Spleen (tissue), 13 donors: ENCODE results near the gene RBFOX1. TPM values are rescaled to one million over a fixed set of nuclear protein-coding genes. Genes with fewer than 3 reads are reported as not detected.

Source experiments
- DNase-seq: peaks from one replicate; pipeline ENCODE4 v3.0.0-alpha.2; 2020
- H3K27ac ChIP-seq, 8 donors: fragments of 200-600 bp; sonication (generic) in 7 of 8; 1 replicate in 4 of 8; 2 replicates in 4 of 8; pipeline versions ENCODE4 v1.5.0 to v1.8.0; 2016 to 2021; ENCODE audit warnings: inconsistent platforms in 4 of 8, mild to moderate bottlenecking in 4 of 8, moderate library complexity in 1 of 8
- H3K27me3 ChIP-seq, 7 donors: fragments of 200-600 bp; sonication (generic) in 6 of 7; replicated peaks in 1 of 7; 1 replicate in 4 of 7; 2 replicates in 3 of 7; pipeline versions ENCODE4 v1.5.0 to v1.8.0; 2016 to 2021; ENCODE audit warnings: inconsistent platforms in 3 of 7, mild to moderate bottlenecking in 1 of 7
- H3K36me3 ChIP-seq, 6 donors: fragments of 200-600 bp; sonication (generic) in 5 of 6; 1 replicate in 4 of 6; 2 replicates in 2 of 6; pipeline versions ENCODE4 v1.5.0 to v1.8.0; 2016 to 2021; ENCODE audit warnings: inconsistent platforms in 2 of 6
- H3K4me1 ChIP-seq, 6 donors: fragments of 200-600 bp; sonication (generic) in 5 of 6; 1 replicate in 3 of 6; 2 replicates in 3 of 6; pipeline versions ENCODE4 v1.5.0 to v1.8.0; 2016 to 2021; ENCODE audit warnings: inconsistent platforms in 3 of 6
- H3K4me3 ChIP-seq, 8 donors: fragments of 200-600 bp; sonication (generic) in 7 of 8; 1 replicate in 4 of 8; 2 replicates in 4 of 8; pipeline versions ENCODE4 v1.5.0 to v1.8.0; 2016 to 2021; ENCODE audit warnings: inconsistent platforms in 4 of 8, mild to moderate bottlenecking in 4 of 8, moderate library complexity in 2 of 8
- H3K9me3 ChIP-seq, 8 donors: fragments of 200-600 bp; sonication (generic) in 7 of 8; 1 replicate in 4 of 8; 2 replicates in 4 of 8; pipeline versions ENCODE4 v1.5.0 to v1.8.0; 2016 to 2021; ENCODE audit warnings: inconsistent platforms in 4 of 8
- POLR2A ChIP-seq, 3 donors: fragments of 450-650 bp; IDR thresholded peaks; one replicate each; pipeline ENCODE4 v1.5.1; 2017; ENCODE audit warnings: antibody characterized with exemption in 3 of 3, mild to moderate bottlenecking in 1 of 3
- POLR2AphosphoS5 ChIP-seq, 3 donors: sonication (generic); formaldehyde crosslinking; IDR thresholded peaks; one replicate each; pipeline ENCODE4 v1.5.1; 2017; ENCODE audit warnings: antibody characterized with exemption in 3 of 3
- WGBS, 5 donors: extraction: QIAGEN DNeasy Blood & Tissue Kit in 3 of 5; methylation state at CpG; one replicate each; pipeline versions ENCODE4 v1.1.5 to v1.1.7; 2013 to 2018; 5-methylcytosine and 5-hydroxymethylcytosine counted together
- intact Hi-C: fragments of 100-400 bp; cut with DNase I; formaldehyde crosslinking; loops from one replicate; pipeline ENCODE4 v1.15.0; 2023; ENCODE audit warnings: low total_unique reads
- long read RNA-seq, 2 donors: transcript quantifications; one replicate each; lab custom pipeline, GENCODE V29; 2026
- polyA plus RNA-seq, 3 donors: library from polyadenylated mRNA; stranded (reverse); fragments of 200-250 nt; gene quantifications; one replicate each; pipeline ENCODE4 v1.2.1, GENCODE V29; 2013
- total RNA-seq, 7 donors: library from RNA; depleted of rRNA in 3 of 7; stranded (reverse); fragments of >200 nt in 3 of 7; fragmentation: NEBNext Ultra II Directional in 4 of 7; extraction: Animal tissue kit (Norgen Biotek cat#: 25700) in 4 of 7; gene quantifications; one replicate each; pipeline versions ENCODE4 v1.1.0 to v1.2.1, GENCODE V29; 2016 to 2021
- TF ChIP-seq, protein P1 (sequence below), 11 experiments: fragments of 200-600 bp in 7 of 11; fragments of 450-650 bp in 4 of 11; sonication (generic) in 4 of 11; IDR thresholded peaks in 8 of 11; conservative IDR thresholded peaks in 3 of 11; 1 replicate in 7 of 11; 2 replicates in 4 of 11; pipeline versions ENCODE4 v1.4.0 to v1.8.0; 2016 to 2021; ENCODE audit warnings: antibody characterized with exemption in 11 of 11, inconsistent platforms in 4 of 11, mild to moderate bottlenecking in 1 of 11
- donor health status: healthy with polysubstance abuse.
- donor health status: DM: no; HTN: no; CAD: no; lungs with moderate emphysema.
- donor health status: DM: no; HTN: no; CAD: no.
- donor health status: Bipolar disorder and iron deficiency.
- donor health status: healthy.
- donor health status: DM: no; HTN: no; CAD: no.
- donor health status: DM: yes; HTN: yes; CAD: no.

Gene RBFOX1
- total RNA-seq (not detected), polyA plus RNA-seq (under 1 TPM in 2 of 3 donors, not detected in 1; 0.07 to 0.13 TPM)
- long read RNA-seq, donor 1, result 0 reads
- long read RNA-seq, donor 2, result 0 reads

DNA sequence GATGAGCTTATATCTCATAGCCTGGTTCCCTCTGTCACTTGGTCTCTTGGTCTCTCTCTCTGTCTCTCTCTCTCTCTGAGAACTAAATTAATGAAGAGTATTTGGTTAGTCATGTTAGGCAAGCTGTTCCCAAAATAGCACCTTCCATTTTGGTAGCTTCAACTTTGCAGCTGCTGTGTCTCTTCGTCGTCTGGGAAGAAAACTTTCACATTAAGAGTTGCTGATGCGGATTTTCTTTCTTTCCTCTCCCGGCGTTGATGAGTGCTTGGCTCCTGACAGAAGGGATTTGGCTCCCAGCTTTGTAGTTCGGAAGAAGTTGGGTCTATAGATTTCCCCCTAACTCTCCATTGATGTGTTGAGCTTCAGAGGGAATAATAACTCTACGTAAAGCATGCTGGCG lies at the start of gene RBFOX1:
TSS of gene RBFOX1 (plus strand) at position 235 of the 400 bp plus-strand sequence.
- Histone ChIP-seq H3K4me3 (no peak within 1 kb of the TSS), H3K27me3 (no peaks in the 10 kb centered on the region), H3K36me3 (no peaks in the 10 kb centered on the region), H3K9me3 (no peaks in the 10 kb centered on the region), H3K4me1 (no peaks in the 10 kb centered on the region), H3K27ac (no peak within 1 kb of the TSS)
- no peak for DNase-seq
- intact Hi-C loops, result no loop called here
- 72 to 86% (median 80%) methylated on average over 8 of the region's 8 CpGs for WGBS, 5 donors
- TF ChIP-seq, protein P1, sequence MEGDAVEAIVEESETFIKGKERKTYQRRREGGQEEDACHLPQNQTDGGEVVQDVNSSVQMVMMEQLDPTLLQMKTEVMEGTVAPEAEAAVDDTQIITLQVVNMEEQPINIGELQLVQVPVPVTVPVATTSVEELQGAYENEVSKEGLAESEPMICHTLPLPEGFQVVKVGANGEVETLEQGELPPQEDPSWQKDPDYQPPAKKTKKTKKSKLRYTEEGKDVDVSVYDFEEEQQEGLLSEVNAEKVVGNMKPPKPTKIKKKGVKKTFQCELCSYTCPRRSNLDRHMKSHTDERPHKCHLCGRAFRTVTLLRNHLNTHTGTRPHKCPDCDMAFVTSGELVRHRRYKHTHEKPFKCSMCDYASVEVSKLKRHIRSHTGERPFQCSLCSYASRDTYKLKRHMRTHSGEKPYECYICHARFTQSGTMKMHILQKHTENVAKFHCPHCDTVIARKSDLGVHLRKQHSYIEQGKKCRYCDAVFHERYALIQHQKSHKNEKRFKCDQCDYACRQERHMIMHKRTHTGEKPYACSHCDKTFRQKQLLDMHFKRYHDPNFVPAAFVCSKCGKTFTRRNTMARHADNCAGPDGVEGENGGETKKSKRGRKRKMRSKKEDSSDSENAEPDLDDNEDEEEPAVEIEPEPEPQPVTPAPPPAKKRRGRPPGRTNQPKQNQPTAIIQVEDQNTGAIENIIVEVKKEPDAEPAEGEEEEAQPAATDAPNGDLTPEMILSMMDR (IDR thresholded peaks at IDR 0.05 in 8 of 11, conservative IDR thresholded peaks at IDR 0.05 in 3 of 11), result no peak

DNA sequence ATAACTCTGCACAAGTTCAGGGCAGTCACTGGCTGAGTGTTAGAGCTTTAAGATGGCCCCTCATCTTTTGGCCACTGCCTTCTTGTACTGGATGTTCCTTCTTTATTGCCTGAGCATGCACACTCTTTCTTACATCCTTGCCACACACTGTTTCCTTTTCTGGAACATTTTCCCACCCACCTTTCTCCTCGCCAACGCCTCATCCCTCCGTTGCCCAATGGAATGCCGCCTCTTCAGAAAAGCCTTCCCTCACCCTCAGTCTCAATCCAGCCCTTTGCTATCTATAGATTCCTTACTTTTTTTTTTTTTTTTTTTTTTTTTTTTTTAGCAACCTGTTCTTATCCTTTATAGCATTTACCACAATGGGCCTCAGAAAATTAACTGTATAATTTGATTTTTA lies 47.9 kb upstream of the RBFOX1 start:
- Histone ChIP-seq H3K36me3 (no peaks in the 10 kb centered on the region), H3K4me1 (no peaks in the 10 kb centered on the region), H3K4me3 (no peak overlapping the region), H3K27ac (no peak overlapping the region), H3K27me3 (no peaks in the 10 kb centered on the region), H3K9me3 (peaks cover 0 to 66% (median 37%) of the 10 kb centered on the region in 8 donors)
- 86 to 96% (median 92%) methylated on average over 4 of the region's 4 CpGs for WGBS, 5 donors
- intact Hi-C loops, result no loop called here
- TF ChIP-seq POLR2AphosphoS5 (IDR thresholded peaks at IDR 0.05), result no peak
- TF ChIP-seq, protein P1 (IDR thresholded peaks at IDR 0.05 in 8 of 11, conservative IDR thresholded peaks at IDR 0.05 in 3 of 11), result no peak
- no peak for TF ChIP-seq POLR2A (IDR thresholded peaks at IDR 0.05)
- no peak for DNase-seq

DNA sequence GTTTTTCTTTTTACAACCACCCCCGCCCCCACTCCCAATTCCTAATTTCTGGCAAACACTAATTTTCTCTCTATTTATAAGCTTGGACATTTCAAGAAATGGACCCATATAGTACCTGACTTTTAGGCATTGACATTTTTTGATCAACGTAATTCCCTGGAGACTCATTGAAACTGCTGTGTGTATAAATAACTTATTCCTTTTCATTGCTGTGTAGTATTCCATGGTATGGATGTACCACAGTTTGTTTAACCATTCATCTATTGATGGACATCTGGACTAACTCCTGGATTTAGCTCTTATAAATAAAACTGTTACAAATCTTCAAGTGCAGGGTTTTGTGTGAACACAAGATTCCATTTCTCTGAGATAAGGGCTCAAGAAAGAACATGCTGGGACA lies 47.1 kb upstream of the RBFOX1 start:
- H3K4me3 ChIP-seq, result no peak overlapping the region
- TF ChIP-seq POLR2AphosphoS5 (IDR thresholded peaks at IDR 0.05) (no peak), POLR2A (IDR thresholded peaks at IDR 0.05) (no peak)
- TF ChIP-seq, protein P1 (IDR thresholded peaks at IDR 0.05 in 8 of 11, conservative IDR thresholded peaks at IDR 0.05 in 3 of 11), result no peak
- intact Hi-C loops, result no loop called here
- 82 to 91% (median 84%) methylated on average over 2 of the region's 2 CpGs for WGBS, 5 donors
- no peak for DNase-seq
- H3K27ac ChIP-seq, result no peak overlapping the region
- H3K36me3 ChIP-seq, result no peaks in the 10 kb centered on the region
- no peaks in the 10 kb centered on the region for H3K4me1 ChIP-seq
- no peaks in the 10 kb centered on the region for H3K27me3 ChIP-seq
- peaks cover 0 to 63% (median 35%) of the 10 kb centered on the region in 8 donors for H3K9me3 ChIP-seq

DNA sequence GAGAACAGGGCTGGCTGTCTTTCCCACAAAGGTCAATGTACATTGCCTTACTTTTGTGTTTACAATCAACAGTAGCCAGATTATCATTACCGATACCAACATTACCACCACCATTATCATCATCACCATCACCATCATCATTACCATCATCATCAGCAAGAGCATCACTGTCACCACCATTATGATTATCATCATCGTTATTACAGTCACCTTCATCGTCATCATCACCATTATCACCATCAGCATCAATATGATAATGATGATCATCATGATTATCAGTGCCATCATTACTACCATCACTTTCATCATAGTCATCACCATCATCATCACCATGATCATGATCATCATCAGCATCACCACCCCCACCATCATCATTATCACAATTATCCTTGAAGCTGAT lies 43.3 kb upstream of the RBFOX1 start:
- Histone ChIP-seq H3K36me3 (no peaks in the 10 kb centered on the region), H3K9me3 (peaks cover 0 to 46% (median 35%) of the 10 kb centered on the region in 8 donors), H3K27ac (no peak overlapping the region), H3K27me3 (no peaks in the 10 kb centered on the region), H3K4me3 (no peak overlapping the region), H3K4me1 (no peaks in the 10 kb centered on the region)
- intact Hi-C loops, result no loop called here
- DNase-seq, result no peak
- TF ChIP-seq, protein P1 (IDR thresholded peaks at IDR 0.05 in 8 of 11, conservative IDR thresholded peaks at IDR 0.05 in 3 of 11), result no peak
- WGBS, 5 donors, result 91 to 97% (median 95%) methylated on average over 3 of the region's 3 CpGs
